GM18505 (cell line): ENCODE measurements around the gene CYP4F3.

Experiments used
- ATAC-seq: cut with Tn5 transposase; IDR thresholded peaks from one replicate; pipeline ENCODE4 v1.9.1; 2021; ENCODE audit not compliant: unreplicated experiment
- POLR2A ChIP-seq: IDR thresholded peaks from 4 replicates; pipeline ENCODE4 v1.6.1; 2011; ENCODE audit warnings: borderline replicate concordance; ENCODE audit not compliant: insufficient read depth, insufficient read length; ENCODE audit errors: extremely low read depth

Gene CYP4F3

DNA sequence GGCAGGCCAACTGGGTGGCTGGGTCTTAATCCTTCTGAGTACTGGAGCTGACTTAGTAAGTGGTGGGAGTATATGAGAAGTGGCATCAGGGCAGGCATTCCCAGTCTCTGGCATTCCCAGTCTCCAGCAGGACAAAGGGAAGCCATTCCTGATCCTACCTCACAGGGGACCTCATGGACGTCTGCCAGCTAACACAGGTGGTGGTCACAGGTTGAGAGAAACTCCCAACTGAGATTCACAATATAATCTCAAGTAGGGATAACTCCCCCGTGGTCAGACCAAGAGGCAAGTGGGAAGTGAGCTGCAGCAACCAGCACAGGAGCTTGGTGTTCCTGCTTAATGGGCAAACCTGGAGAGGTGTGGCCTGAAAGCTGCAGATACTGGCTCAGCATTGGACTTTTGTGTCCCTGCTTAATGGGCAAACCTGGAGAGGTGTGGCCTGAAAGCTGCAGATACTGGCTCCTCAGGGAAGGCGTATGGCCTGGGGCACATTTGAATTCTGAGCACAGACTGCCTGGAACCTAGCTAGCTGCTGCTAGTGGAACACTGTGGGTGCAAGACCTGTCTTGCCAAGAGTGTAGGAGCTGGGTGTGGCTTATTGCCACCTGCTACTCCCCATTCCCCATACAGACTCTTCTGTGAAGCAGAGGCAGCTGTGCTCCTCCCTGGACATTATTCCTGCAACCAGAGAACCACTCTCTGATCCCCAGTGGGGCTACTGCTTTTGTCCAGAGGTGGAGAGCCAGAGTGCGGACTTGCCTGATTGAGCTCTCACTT is 61.2 kb downstream of the CYP4F3 start:
- TF ChIP-seq POLR2A: no peak
- no peak for ATAC-seq

DNA sequence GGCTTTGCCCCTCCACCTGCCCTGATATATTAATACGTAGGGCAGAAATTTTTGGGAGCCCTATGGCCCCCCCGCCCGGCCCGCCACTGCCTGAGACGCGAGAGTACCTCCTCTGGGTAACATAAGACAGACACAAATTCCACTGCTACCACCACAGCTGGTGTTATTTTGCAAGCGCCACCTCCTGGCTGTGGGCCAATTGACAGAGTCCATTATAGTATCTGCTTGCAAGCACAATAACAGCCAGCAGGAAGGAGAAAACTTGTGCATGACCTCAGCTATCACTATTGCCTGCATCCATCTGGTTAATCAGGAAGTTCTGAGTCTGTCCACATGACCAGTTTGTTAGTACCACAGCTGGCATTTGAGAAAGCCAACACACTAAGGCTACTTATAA is 61.8 kb downstream of the CYP4F3 start:
- no peak for ATAC-seq
- TF ChIP-seq POLR2A: no peak
